IPS-NIHi11 (cell line): ENCODE measurements around the gene KIAA0930.

Experiments
- DNase-seq: peaks from one replicate; pipeline ENCODE4 v3.0.0; 2012; ENCODE audit warnings: mixed read lengths, low spot score

KIAA0930 gene

DNA sequence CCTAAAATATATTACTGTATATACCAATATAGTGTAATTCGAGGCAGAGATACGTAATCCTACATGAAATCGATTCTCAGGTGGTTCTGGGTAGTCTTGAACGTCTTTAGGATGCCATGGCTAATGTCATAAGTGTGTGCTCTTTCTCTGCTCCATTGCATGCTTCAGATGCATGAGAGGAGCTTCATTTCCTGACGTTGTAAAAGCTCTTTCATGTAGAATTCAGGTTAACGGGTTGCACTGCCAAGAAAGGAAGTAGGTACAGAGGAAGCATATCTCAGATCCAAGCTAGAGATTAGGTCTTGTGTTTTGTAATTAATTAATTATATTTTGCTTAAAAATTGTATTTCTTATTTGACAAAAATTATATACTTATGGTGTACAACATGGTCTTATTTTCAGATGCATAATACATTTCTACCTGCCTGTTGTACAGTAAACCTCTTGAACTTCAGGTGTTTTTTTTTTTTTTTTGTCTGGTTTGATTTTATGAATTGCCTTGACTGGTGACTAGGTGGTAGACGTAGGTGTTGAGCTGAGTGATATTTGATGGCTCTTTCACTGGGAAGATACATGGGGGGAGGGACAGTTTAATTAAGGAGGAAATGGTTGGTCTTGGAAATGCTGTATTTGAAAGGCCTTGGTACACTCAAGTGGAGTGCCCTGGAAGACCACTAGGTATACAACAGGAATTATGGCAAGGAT is 67.7 kb downstream of the KIAA0930 start:
- no peak for DNase-seq

DNA sequence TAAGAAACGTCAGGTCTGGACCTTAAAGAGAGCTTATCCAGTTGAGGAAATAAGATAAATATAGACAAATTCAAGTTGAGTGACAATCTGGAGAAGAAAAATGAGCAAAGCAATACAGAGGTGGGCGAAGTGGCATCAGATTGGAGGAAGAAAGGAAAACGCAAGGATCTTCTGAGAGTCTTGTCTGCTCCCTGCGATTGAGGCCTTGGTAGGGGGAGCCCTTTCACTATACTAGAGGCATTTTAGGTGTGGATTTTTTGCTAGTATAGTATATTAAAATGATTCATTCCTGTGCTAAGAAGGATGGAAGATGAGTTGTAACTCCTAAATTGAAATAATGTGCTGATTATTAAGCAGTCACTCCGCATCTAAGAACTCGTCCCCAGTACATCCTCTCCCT is 68.9 kb downstream of the KIAA0930 start:
- DNase-seq: no peak

DNA sequence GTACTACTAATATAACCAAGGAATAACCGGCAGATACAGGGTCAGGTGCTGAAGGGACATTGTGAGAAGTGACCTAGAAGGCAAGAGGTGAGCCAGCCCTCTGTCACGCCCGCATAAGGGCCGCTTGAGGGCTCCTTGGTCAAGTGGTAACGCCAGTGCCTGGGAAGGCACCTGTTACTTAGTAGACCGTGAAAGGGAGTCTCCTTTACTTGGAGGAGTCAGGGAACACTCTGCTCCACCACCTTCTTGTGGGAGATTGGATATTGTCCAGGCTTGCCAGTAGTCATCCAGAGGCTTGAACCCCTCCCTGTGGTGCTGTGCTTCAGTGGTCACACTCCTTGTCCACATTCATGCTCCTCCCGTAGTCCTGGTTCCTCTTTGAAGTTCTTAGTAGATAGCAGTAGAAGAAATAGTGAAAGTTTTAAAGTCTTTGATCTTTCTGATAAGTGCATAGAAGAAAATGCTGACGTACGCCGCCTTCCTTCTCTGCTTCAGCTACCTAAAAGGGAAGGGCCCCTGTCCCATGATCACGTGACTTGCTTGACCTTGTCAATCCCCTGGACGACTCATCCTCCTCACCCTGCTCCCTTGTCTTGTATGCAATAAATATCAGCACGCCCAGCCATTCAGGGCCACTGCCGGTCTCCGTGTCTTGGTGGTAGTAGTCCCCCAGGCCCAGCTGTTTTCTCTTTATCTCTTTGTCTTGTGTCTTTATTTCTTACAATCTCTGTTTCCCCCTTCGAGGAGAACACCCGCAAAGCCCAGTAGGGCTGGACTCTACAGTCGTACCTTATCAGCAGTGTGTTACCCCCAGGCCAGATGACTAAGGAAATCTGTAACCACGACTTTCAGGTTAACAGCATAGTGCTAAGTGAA is 70.9 kb downstream of the KIAA0930 start:
- DNase-seq: no peak

DNA sequence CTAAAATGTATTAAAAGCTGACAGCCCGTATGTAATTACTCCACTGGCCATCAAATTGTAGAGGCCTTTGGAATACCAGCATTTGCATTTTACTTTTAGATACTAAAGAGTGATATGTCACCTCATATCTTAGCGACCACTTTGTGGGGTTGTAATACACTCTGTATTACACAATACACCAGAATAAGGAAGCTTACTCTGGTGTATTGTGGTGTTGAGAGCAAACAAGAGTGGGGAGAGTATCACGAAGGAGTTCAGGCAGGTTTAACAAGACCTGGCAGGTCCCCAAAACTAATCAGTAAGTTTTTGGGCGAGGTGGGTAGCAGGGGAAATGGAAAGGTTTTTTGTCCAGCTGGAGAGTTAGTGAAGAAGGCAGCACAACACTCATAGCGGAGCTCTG is 73.8 kb downstream of the KIAA0930 start:
- no peak for DNase-seq

DNA sequence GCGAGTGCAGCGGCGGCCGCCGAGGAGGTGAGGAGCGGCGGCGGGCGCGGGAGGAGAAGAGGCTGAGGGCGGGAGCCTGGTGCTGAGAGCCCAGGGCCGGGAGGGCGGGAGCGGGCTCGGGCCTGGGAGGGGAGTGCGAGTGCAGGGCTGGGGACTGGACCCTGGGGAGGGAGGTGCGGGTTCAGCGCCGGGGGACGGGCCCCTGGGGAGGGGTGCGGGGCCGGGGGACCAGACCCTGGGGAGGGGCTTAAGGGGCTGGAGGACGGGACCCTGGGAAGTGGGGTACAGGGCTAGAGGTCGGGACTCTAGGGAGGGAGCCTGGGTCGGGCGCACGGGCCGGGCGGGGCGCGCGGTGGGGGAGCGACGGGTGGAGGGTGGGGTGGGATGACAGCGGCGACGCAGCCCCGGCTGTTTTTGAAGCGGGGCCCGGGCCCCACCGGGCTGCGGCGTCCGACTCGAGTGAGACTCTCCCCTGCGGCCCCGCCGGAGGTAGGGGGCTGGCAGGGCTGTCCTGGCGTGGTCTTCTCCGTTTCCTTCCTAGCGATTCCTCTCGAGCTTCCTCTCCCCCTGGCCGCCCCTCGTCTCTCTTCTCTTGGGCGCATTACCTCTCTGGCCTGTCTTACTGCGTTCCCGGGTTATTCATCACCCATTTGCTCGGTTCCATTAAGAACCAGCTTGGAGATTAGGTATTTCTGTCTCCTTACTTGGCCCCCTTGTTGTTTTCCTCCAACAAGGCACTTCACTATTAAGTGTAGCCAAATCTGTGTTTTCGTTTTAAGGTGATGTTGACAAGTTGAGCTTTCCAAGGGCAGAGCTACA is 76.2 kb downstream of the KIAA0930 start:
- DNase-seq: peak; percentile 74

DNA sequence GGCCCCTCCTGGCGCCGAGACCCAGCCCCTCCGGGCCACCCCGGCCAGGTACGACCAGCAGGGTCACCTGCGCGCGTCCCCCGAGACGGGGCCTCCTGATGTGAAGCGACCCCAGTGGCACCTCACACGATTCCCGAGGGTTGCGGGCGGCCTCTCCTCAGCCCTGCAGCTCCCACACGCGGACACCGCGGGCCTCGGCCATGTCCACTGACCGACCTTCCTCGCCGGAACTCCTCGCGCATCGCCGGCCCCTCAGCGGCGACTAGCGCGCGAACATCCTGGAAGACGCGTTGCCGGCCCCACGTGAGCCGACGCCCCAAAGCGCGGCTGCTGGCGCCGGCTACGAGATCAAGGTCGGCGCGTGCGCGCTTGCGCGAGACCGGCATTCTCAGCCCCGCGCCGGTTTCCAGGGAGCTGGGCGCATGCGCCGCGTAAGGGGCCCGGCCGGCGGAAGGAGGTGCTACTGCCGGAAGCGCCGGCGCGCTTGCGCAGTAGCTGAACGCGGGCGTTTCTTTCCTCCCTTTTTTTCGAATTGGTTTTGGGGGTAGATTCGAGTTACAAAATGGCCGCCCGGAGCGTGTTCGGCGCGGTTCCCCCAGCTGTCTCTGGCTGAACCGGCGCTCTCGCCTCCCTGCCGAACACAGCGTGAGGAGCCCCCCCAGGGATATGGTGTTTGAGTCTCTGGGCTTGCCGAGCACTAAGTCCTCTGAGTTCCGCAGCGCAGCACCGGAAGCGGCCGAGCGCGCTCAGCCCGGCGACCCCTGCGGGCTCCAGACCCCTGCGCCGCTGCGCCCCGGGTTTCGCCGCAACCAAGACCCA is 77.0 kb downstream of the KIAA0930 start, which contains the start of gene NUP50:
TSS of gene NUP50 (plus strand) at position 475 of the 819 bp plus-strand sequence. CDS start 4,253 bp downstream, outside the sequence.
- peak; percentile 99 for DNase-seq

DNA sequence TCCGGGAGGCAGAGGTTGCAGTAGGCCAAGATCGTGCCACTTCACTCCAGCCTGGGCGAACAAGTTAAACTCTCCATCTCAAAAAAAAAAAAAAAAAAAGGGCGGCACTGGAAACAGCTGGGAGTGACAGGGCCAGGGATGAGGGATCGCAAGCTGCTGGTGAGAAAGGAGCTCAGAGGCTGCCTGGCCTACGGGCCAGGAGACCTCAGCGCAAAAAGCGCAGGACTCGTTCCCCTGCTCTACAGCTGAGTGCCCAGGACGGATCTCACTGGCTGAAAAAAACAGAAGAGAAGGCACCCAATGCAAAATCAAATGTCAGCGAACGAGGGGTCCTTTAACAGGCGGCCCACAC is 77.6 kb downstream of the KIAA0930 start:
- peak; percentile 44 for DNase-seq

DNA sequence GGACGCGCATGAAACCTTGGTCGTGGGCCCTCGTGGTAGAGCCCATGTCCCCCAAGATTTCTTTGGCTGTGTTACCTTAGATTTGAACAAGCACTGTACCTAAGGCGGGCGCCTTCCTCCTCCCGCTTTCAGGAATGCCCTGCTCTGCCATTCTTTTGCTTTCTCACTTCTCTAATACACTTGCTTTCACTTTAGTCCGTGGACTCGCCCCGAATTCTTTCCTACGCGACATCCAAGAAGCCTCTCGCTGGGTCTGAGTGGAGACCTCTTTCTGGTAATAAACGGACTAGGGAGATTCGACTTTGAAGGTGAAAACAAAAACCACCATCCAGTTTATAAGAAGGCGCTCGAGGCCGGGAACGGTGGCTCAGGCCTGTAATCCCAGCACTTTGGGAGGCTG is 78.2 kb downstream of the KIAA0930 start:
- no peak for DNase-seq

DNA sequence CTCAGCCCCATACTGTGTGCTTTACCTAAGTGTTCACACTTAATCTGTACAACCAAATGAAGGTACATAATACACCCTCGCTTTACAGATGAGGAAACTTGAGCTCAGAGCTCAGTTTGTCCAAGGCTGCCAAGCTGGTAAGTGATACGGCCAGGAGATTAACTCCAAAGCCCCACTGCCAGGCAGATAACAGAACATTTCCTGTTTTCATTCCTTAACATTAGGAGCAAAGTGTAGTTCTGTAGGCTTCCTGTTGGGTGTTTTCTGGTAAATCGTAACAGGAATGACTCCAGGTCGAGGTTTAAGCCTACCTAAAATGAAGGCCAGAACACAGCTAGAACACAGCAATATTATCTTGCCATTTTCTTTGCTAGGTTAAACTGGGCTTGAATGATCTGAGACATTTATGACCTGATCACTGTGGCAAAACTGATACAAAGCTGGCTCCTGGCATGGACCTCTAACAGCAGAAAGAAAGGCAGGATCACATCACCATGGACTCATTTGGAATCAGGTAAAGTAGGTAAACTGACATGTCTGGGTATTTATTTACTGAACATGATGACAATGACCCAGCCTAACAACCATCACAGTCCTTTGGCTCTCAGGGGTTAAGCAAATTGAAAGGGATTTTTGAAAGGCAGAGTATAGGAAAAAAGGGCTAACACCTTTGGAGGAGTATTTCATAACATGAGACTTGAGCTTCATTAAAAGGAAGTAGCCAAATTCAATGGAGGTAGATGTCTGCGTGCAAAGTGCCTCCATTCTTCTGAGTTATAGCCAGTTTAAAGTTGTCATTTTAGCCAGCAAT is 80.8 kb downstream of the KIAA0930 start:
- peak; percentile 11 for DNase-seq

DNA sequence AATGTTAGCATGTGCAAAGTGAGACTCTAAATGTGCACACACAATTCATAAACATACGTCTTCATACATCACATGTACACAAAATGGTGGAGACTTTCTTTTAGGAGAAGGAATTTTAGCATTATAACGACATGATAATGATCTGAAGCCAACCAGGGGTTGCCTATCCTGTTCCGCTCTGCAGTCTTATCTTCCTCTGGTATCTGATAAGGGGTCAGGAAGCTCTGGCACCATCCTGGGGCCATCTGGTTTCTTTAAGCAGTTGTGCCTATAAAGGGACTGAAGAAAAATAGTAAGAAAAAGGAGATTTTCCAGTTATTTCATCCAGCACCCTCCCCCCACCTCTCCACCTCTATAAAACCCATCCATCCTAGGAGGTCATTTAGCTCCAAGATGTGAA is 82.8 kb downstream of the KIAA0930 start:
- no peak for DNase-seq

DNA sequence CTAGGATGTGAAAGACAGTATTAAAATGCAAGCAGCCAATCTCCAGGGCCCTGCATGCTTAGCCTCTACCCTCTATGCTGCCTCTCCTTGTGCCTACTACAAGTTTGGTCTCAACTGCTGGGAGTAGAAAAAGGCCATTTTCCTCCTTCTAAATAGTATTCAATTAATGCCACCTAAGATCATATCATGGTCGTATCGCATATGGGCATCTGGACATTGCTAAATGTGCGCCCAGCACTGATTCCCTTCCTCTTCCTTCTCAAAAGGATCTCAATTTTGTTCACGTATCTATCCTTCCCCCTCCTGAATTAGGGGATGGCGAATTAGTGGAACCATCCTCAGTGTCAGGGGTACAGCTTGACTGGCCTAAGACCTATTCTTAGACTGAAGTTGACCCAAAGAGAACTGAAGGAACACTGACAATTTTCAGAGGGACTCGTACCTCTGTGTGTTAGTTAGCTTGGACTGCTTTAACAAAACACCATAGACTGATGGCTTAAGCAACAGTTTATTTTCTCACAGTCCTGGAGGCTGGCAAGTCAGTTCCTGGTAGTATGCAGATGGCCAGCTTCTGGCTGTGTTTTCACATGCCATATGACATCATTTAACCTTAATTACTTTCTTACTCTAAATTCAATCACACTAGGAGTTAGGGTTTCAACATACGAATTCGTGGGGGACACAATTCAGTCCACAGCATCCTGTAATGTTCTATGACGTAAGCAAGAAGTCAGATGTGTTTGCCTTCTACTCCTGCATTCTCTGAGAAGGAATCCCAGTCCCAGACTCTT is 85.4 kb downstream of the KIAA0930 start:
- no peak for DNase-seq

DNA sequence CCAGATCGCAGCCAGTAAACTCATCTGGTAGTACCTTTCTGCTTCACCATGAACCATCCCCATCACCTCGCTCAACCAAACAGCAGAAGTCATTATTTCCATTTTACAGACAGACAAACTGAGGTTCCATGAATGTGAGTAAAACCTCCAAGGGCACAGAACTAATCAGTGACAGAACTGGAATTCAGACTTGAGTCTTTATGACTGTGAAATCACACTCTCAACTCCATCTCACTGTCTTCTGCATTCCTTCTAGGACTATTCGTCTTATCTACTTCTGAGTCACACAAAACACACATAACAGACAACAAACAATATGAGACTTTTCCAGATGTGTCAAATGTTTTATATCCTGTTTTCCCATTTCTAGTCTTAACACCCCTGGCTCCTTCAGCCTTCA is 86.3 kb downstream of the KIAA0930 start:
- no peak for DNase-seq

DNA sequence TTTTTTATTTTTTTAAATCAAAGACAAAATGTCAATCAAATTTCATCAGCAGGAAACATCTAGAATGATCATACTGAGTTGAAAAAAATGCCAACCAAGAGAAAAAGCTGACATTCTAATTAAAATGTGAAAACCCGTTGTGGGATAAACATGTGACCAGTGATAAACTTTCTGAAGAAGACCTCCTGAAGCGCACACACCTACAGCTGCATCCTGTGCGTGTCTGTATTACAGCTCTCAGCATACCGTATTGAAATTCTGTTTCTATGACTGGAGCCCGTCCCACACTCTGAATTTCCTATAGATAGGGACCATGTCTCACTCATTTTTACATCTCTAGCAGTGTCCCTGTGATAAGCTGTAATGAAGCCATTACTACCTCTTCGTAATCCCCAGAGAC is 89.2 kb downstream of the KIAA0930 start:
- no peak for DNase-seq

DNA sequence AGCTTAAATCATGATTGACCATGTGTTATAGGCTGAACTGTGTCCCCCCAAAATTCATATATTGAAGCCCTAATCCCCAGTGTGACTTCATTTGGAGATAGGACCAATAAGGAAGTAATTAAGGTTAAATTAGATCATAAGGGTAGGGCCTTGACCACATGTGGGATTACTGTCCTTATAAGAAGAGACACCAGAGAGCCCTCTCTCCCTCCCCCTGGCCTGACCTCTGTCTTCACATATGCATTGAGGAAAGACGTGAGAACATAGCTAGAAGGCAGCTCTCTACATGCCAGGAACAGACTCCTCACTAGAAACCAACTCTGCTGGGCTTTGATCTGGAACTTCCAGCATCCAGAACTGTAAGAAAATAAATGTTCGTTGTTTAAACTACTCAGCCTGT is 90.6 kb downstream of the KIAA0930 start:
- DNase-seq: no peak

DNA sequence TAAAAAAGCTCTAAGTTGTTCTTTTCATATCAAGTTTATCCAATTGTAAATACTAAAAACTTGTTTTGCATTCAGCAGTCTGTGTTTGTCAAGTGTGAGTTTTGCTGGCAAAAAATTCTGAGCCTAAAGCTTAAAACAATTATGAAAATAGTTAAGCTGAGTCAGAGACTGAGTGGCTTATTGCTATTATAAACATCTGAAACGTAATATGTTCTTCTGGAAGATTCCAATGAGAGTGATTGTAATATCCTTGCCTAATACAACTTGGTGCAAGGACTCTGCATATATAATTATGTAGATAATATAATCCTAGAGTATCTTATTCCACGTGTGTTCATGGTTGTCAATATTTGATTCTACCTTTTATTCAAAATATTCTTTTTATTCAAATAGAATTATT is 91.0 kb downstream of the KIAA0930 start:
- DNase-seq: no peak

DNA sequence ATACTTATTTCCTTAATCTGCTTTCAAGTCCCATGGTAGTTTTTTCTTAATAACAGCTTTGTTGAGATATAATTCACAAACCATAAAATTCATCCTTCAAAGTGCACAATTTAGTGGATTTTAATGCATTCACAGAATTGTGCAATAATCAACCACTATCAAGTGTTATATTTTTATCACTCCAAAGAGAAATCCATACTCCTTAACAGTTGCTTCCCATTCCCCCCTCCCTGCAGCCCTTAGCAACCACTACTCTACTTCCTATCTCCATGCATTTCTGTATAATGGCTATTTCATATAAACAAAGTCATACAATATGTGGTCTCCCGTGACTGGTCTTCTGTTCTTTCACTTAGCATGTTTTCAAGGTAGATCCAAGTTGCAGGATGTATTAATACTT is 95.8 kb downstream of the KIAA0930 start:
- DNase-seq: no peak

DNA sequence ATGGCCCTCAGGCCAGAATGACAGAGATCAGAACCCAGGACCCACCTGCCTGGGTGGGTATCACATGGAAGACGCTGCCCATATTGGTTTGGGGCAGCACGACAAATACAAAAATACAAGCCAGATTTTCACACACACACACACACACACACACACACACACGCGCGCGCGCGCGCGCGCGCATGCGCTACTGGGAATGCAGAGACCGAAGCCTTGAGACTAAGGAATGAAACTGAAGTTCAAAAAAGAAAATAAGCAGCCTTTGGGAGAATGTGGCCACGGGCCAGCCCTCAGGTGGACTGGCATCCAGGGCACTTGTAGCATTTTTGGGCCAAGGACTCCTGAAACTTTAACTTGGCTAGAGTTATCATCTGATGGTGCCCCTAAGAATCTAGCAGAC is 98.3 kb downstream of the KIAA0930 start:
- DNase-seq: no peak
